K562 (cell line): ENCODE results near the gene EEF1A1. TPM values are rescaled to one million over a fixed set of nuclear protein-coding genes. Genes with fewer than 3 reads are reported as not detected.
A peak's percentile ranks its signal among the peaks of the same experiment; 100 is the strongest.

Source experiments
- CREM ChIP-seq: IDR thresholded peaks from 2 replicates; pipeline ENCODE4 v1.6.1; 2014; ENCODE audit warnings: antibody characterized with exemption, low read depth
- EP300 ChIP-seq: IDR thresholded peaks from 2 replicates; pipeline ENCODE4 v1.6.1; 2012; ENCODE audit warnings: low read length, improper control_type of control experiment
- ETV1 ChIP-seq: fragments of 450-650 bp; conservative IDR thresholded peaks from 2 replicates; pipeline ENCODE4 v1.6.1; 2016; ENCODE audit warnings: missing genetic modification characterization, control low read depth, low read depth, missing compliant biosample characterization
- HDAC3 ChIP-seq: fragments of 450-650 bp; IDR thresholded peaks from 2 replicates; pipeline ENCODE4 v1.6.1; 2018; ENCODE audit warnings: borderline replicate concordance, mild to moderate bottlenecking, moderate library complexity; ENCODE audit not compliant: partially characterized antibody
- MEIS2 ChIP-seq: fragments of 450-650 bp; IDR thresholded peaks from 2 replicates; pipeline ENCODE4 v1.6.1; 2014; ENCODE audit warnings: mild to moderate bottlenecking; ENCODE audit not compliant: partially characterized antibody
- MGA ChIP-seq: fragments of 450-650 bp; IDR thresholded peaks from 2 replicates; pipeline ENCODE4 v1.6.1; 2016; ENCODE audit warnings: mild to moderate bottlenecking, moderate library complexity
- NCOA6 ChIP-seq: fragments of 450-650 bp; IDR thresholded peaks from 2 replicates; pipeline ENCODE4 v1.6.1; 2017; ENCODE audit warnings: mild to moderate bottlenecking
- NRF1 ChIP-seq, 2 experiments: fragments of 450-650 bp; IDR thresholded peaks in 1 of 2; conservative IDR thresholded peaks in 1 of 2; 2 replicates each; pipeline ENCODE4 v1.6.1; 2014; ENCODE audit warnings: mild to moderate bottlenecking in 2 of 2
- THRAP3 ChIP-seq: fragments of 450-650 bp; IDR thresholded peaks from 2 replicates; pipeline ENCODE4 v1.6.1; 2016; ENCODE audit warnings: mild to moderate bottlenecking, inconsistent platforms, borderline replicate concordance
- WHSC1 ChIP-seq: IDR thresholded peaks from one replicate; pipeline ENCODE4 v1.6.1; 2012; ENCODE audit warnings: low read length, control low read depth, inconsistent platforms
- ZNF639 ChIP-seq, 2 experiments: fragments of 200-800 bp in 1 of 2; sonication (Bioruptor generic) in 1 of 2; sonication (generic) in 1 of 2; formaldehyde crosslinking in 1 of 2; IDR thresholded peaks in 1 of 2; conservative IDR thresholded peaks in 1 of 2; 2 replicates each; pipeline versions ENCODE4 v1.5.0 to v1.6.1; 2016 to 2020; ENCODE audit warnings: missing compliant biosample characterization in 1 of 2, missing genetic modification characterization in 1 of 2, missing genetic modification reagents in 1 of 2
- polyA plus RNA-seq, 8 experiments: library from polyadenylated mRNA; depleted of rRNA in 4 of 8; stranded (reverse) in 5 of 8; unstranded in 3 of 8; fragments of >200 nt; fragmentation: Nextera tagmentation in 2 of 8; fragmentation: Illumina TruSeq in 1 of 8; extraction: Ambion mirVana in 2 of 8; extraction: Trizol in 1 of 8; gene quantifications; 2 replicates each; pipeline versions ENCODE4 v1.2.1 to v1.2.3, GENCODE V29; 2011 to 2014; ENCODE audit warnings: inconsistent platforms in 1 of 8, missing spikeins in 1 of 8
- total RNA-seq, 7 experiments: library from RNA; depleted of rRNA in 6 of 7; stranded (reverse); fragments of >200 nt in 6 of 7; fragmentation: Illumina TruSeq in 2 of 7; extraction: Trizol in 2 of 7; gene quantifications; 2 replicates each; pipeline versions ENCODE4 v1.2.1 to v1.2.3, GENCODE V29; 2011 to 2021; ENCODE audit warnings: low replicate concordance in 1 of 7
- TF ChIP-seq, protein P1 (sequence below): fragments of 450-650 bp; formaldehyde crosslinking; IDR thresholded peaks from 2 replicates; pipeline ENCODE4 v1.4.0; 2022; ENCODE audit warnings: missing genetic modification characterization

Gene EEF1A1
- total and polyA plus RNA-seq, 9 of the 15 experiments (the other 6 are each of a cell fraction or from before 2014, with no cell fraction given), result 6,453 to 17,323 (median 11,082) TPM

DNA sequence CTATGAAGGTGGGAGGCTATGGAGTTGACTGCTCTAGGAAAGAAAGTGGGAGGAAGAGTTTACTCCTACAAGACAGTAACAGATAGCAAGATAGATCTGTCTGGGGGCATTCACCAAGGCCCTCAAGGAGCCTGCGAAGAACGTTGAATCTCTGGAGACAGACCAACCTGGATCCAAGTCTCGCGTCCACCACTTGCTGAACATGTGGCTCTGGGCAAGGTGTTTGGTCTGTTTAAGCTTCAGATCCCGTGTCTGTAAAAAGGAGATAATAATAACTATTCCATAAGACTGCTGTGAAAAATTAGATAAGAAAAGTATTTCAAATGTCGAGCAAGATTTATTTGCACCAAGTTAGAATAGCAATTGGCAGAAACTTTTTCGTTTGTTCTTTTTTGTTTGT is 8.1 kb upstream of the EEF1A1 start (continued):
- peak in 1 of 2 experiments; percentile 59; a peak in 1 of 4 replicates for TF ChIP-seq ZNF639 (CRISPR knock-in tag; conservative IDR thresholded peaks at IDR 0.05 in 1 of 2, IDR thresholded peaks at IDR 0.05 in 1 of 2)
- TF ChIP-seq EP300, result peak; percentile 79
- TF ChIP-seq ETV1 (tag), result no peak
- TF ChIP-seq, protein P1, sequence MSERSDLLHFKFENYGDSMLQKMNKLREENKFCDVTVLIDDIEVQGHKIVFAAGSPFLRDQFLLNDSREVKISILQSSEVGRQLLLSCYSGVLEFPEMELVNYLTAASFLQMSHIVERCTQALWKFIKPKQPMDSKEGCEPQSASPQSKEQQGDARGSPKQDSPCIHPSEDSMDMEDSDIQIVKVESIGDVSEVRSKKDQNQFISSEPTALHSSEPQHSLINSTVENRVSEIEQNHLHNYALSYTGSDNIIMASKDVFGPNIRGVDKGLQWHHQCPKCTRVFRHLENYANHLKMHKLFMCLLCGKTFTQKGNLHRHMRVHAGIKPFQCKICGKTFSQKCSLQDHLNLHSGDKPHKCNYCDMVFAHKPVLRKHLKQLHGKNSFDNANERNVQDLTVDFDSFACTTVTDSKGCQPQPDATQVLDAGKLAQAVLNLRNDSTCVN (CRISPR knock-in tag), result no peak
- peak; percentile 48; the same call in 1 of the 2 replicates for TF ChIP-seq MGA
- peak; percentile 74 for TF ChIP-seq HDAC3
- no peak for TF ChIP-seq WHSC1
- TF ChIP-seq THRAP3, result no peak
- peak; percentile 93 for TF ChIP-seq MEIS2
- TF ChIP-seq NCOA6, result no peak
- no peak for TF ChIP-seq NRF1 (conservative IDR thresholded peaks at IDR 0.05 in 1 of 2, IDR thresholded peaks at IDR 0.05 in 1 of 2)
- TF ChIP-seq CREM, result 0 out of 2 replicates have a peak, but pooled peaks have one; percentile 19
